ENCODE measurements around the gene DENND4A.

DENND4A gene

GRCh38 chr15:65680544-65680943 lies 111.5 kb downstream of the DENND4A start:
- DNase-seq (ENCODE audit: low spot score) (no peak), FAIRE-seq (no peak)

GRCh38 chr15:65676123-65676522 lies 116.0 kb downstream of the DENND4A start:
- DNase-seq (ENCODE audit: low spot score), result no peak
- FAIRE-seq, result no peak

- no peak for DNase-seq (ENCODE audit: low spot score)
- FAIRE-seq, result no peak
Measured at GRCh38 chr15:65675551-65675950, 116.5 kb downstream of the DENND4A start.

- DNase-seq (ENCODE audit: low spot score) (peak; percentile 57), FAIRE-seq (peak; percentile 61)
Measured at GRCh38 chr15:65666257-65666656, 125.8 kb downstream of the DENND4A start.

GRCh38 chr15:65663521-65663920 lies 128.6 kb downstream of the DENND4A start:
- DNase-seq (ENCODE audit: low spot score) (no peak), FAIRE-seq (no peak)

- DNase-seq (ENCODE audit: low spot score), result no peak
- FAIRE-seq, result no peak
Measured at GRCh38 chr15:65660927-65661326, 131.2 kb downstream of the DENND4A start.

GRCh38 chr15:65659502-65660052 lies 132.5 kb downstream of the DENND4A start:
- FAIRE-seq, result no peak
- no peak for DNase-seq (ENCODE audit: low spot score)

GRCh38 chr15:65655457-65655856 lies 136.6 kb downstream of the DENND4A start:
- DNase-seq (ENCODE audit: low spot score) (no peak), FAIRE-seq (no peak)

GRCh38 chr15:65655026-65655425 lies 137.1 kb downstream of the DENND4A start:
- DNase-seq (ENCODE audit: low spot score), result peak; percentile 17

GRCh38 chr15:65653801-65654521 lies 138.1 kb downstream of the DENND4A start:
- peak; percentile 13 for DNase-seq (ENCODE audit: low spot score)
- FAIRE-seq, result no peak

More at GRCh38 chr15:65655026-65655425, 137.1 kb downstream of the DENND4A start:
- no peak for FAIRE-seq

- FAIRE-seq (no peak), DNase-seq (ENCODE audit: low spot score) (no peak)
Measured at GRCh38 chr15:65653341-65653740, 138.8 kb downstream of the DENND4A start.

- DNase-seq (ENCODE audit: low spot score) (no peak), FAIRE-seq (no peak)
Measured at GRCh38 chr15:65651831-65652749, 140.0 kb downstream of the DENND4A start.

- FAIRE-seq (no peak), DNase-seq (ENCODE audit: low spot score) (no peak)
Measured at GRCh38 chr15:65651042-65651322, 141.1 kb downstream of the DENND4A start.

GRCh38 chr15:65650312-65651041 lies 141.6 kb downstream of the DENND4A start:
- DNase-seq (ENCODE audit: low spot score), result no peak
- FAIRE-seq, result no peak

GRCh38 chr15:65646486-65646885 lies 145.6 kb downstream of the DENND4A start:
- no peak for FAIRE-seq
- no peak for DNase-seq (ENCODE audit: low spot score)

- no peak for DNase-seq (ENCODE audit: low spot score)
- FAIRE-seq, result no peak
Measured at GRCh38 chr15:65645392-65645791, 146.7 kb downstream of the DENND4A start.

GRCh38 chr15:65644282-65644681 lies 147.8 kb downstream of the DENND4A start:
- FAIRE-seq (no peak), DNase-seq (ENCODE audit: low spot score) (no peak)

- FAIRE-seq, result no peak
- DNase-seq (ENCODE audit: low spot score), result no peak
Measured at GRCh38 chr15:65642594-65642993, 149.5 kb downstream of the DENND4A start.

GRCh38 chr15:65641768-65642475 lies 150.2 kb downstream of the DENND4A start:
- no peak for DNase-seq (ENCODE audit: low spot score)
- FAIRE-seq, result no peak

- no peak for DNase-seq (ENCODE audit: low spot score)
- FAIRE-seq, result no peak
Measured at GRCh38 chr15:65639509-65639908, 152.6 kb downstream of the DENND4A start.

GRCh38 chr15:65638681-65639089 lies 153.4 kb downstream of the DENND4A start:
- peak; percentile 67 for DNase-seq (ENCODE audit: low spot score)
- peak; percentile 47 for FAIRE-seq

Data from RCC 7860 (cell line).